Activated CD8-positive, alpha-beta memory T cell treated with anti-CD3 and anti-CD28 coated beads, Interleukin-2, amount 50 U/mL, for 1 hour (primary cell): ENCODE data around the gene CHRNE.
"Not testable (repeated sequence)": the region's sequence is repeated elsewhere in the genome, so short reads cannot be mapped to it uniquely, and the experiment has no call there.

Source experiments
- DNase-seq: peaks from one replicate; pipeline ENCODE4 v3.0.0-alpha.2; 2020; ENCODE audit errors: extremely low read depth

The CHRNE gene

GRCh38 chr17:4906642-4907041 lies 3.7 kb upstream of the CHRNE start:
- DNase-seq, result not testable (repeated sequence)

GRCh38 chr17:4902540-4902939 lies 358 bp downstream of the CHRNE start:
- no peak for DNase-seq

- no peak for DNase-seq
Observed at GRCh38 chr17:4901648-4902344, 1.1 kb downstream of the CHRNE start.

GRCh38 chr17:4901108-4901647 lies 1.7 kb downstream of the CHRNE start:
- no peak for DNase-seq

GRCh38 chr17:4900231-4901107 lies 2.4 kb downstream of the CHRNE start:
- no peak for DNase-seq

GRCh38 chr17:4899341-4900230 lies 3.3 kb downstream of the CHRNE start, which contains the start of gene C17orf107:
C17orf107 (plus strand) TSS chr17:4899536; CDS start chr17:4899763, 227 bp downstream.
- peak; percentile 92 for DNase-seq

GRCh38 chr17:4898927-4899326 lies 4.0 kb downstream of the CHRNE start:
- DNase-seq, result no peak

GRCh38 chr17:4898351-4898750 lies 4.5 kb downstream of the CHRNE start:
- no peak for DNase-seq

GRCh38 chr17:4897785-4898184 lies 5.1 kb downstream of the CHRNE start:
- DNase-seq, result no peak

- no peak for DNase-seq
Observed at GRCh38 chr17:4897198-4897687, 5.7 kb downstream of the CHRNE start.

- DNase-seq, result no peak
Observed at GRCh38 chr17:4896332-4897197, 6.3 kb downstream of the CHRNE start.

GRCh38 chr17:4895657-4896331 lies 7.1 kb downstream of the CHRNE start:
- DNase-seq, result no peak

- DNase-seq, result no peak
Observed at GRCh38 chr17:4895121-4895520, 7.8 kb downstream of the CHRNE start.

- DNase-seq, result no peak
Observed at GRCh38 chr17:4893721-4894560, 9.0 kb downstream of the CHRNE start.

GRCh38 chr17:4893272-4893671 lies 9.6 kb downstream of the CHRNE start:
- DNase-seq, result no peak

- no peak for DNase-seq
Observed at GRCh38 chr17:4892499-4893221, 10.2 kb downstream of the CHRNE start.

- no peak for DNase-seq
Observed at GRCh38 chr17:4891411-4892410, 11.2 kb downstream of the CHRNE start.
